Measurements from ENCODE around the gene DNAH2.

The DNAH2 gene

GRCh38 chr17:7687908-7688807 lies 29.4 kb upstream of the DNAH2 start, which contains the start of gene WRAP53:
TSS of gene WRAP53 (plus strand) at chr17:7688477. CDS start at chr17:7688649, 172 bp downstream.
- H3K4me1 ChIP-seq (ENCODE audit: control insufficient read depth, insufficient read depth, low read length) = peaks cover 13% of the 10 kb centered on the region
- peak within 1 kb of the TSS; percentile 93 for H3K4me3 ChIP-seq (ENCODE audit: low read depth, low read length)
- peaks cover 22 to 25% of the 10 kb centered on the region in 2 experiments; a peak in 2 of 3 replicates for H3K36me3 ChIP-seq (ENCODE audit: control insufficient read depth in 2 of 2, insufficient read depth in 1 of 2, low read length in 2 of 2)
- H3K27ac ChIP-seq (ENCODE audit: extremely low read depth, low read depth, low read length) = peak within 1 kb of the TSS; percentile 96
- ChIA-PET CTCF (interaction anchor here (0.6 to 9.3 kb wide), 57 partner anchors 9 to 1905 kb away, joined by 3 to 207 read pairs (median 5); partner anchors contain the start of genes ATP1B2, CD68, DNAH2 and EFNB3), POLR2A (interaction anchor here (0.6 to 6.2 kb wide), 57 partner anchors 11 to 642 kb away, joined by 3 to 215 read pairs (median 7); partner anchors contain the start of genes ATP1B2, CD68, CNTROB and DNAH2)
- no peaks in the 10 kb centered on the region for H3K9me3 ChIP-seq (ENCODE audit: control insufficient read depth, insufficient read depth, low read depth, low read length)
- TF ChIP-seq ZNF677 (tag by site-specific recombination; IDR thresholded peaks at IDR 0.05) (0 out of 2 replicates have a peak, but pooled peaks have one; percentile 13), KLF8 (tag by site-specific recombination; IDR thresholded peaks at IDR 0.05) (peak; percentile 63; the same call in 1 of the 2 replicates), ZNF610 (tag by site-specific recombination; IDR thresholded peaks at IDR 0.05; ENCODE audit: borderline replicate concordance) (no peak), ZNF580 (tag by site-specific recombination; IDR thresholded peaks at IDR 0.05) (peak; percentile 94), ZNF600 (tag by site-specific recombination; IDR thresholded peaks at IDR 0.05) (peak; percentile 70), ZFP69B (tag by site-specific recombination; IDR thresholded peaks at IDR 0.05) (0 out of 2 replicates have a peak, but pooled peaks have one; percentile 17), ZFHX2 (tag by site-specific recombination; conservative IDR thresholded peaks at IDR 0.05) (peak; percentile 63), ZNF335 (tag by site-specific recombination; conservative IDR thresholded peaks at IDR 0.05) (peak; percentile 92), ZNF2 (tag by site-specific recombination; IDR thresholded peaks at IDR 0.05) (peak; percentile 82), ZEB2 (tag by site-specific recombination; IDR thresholded peaks at IDR 0.05) (peak; percentile 89), OVOL3 (tag by site-specific recombination; IDR thresholded peaks at IDR 0.05) (0 out of 2 replicates have a peak, but pooled peaks have one; percentile 21), KLF16 (tag by site-specific recombination; IDR thresholded peaks at IDR 0.05) (peak; percentile 48; the same call in 1 of the 2 replicates), ZNF660 (tag by site-specific recombination; IDR thresholded peaks at IDR 0.05) (peak; percentile 70), ZNF621 (tag by site-specific recombination; IDR thresholded peaks at IDR 0.05) (no peak), MZF1 (tag by site-specific recombination; IDR thresholded peaks at IDR 0.05; ENCODE audit: borderline replicate concordance) (no peak), ZNF248 (tag by site-specific recombination; IDR thresholded peaks at IDR 0.05) (no peak), ZSCAN30 (tag by site-specific recombination; IDR thresholded peaks at IDR 0.05) (no peak; the same call in 1 of the 2 replicates), SP2 (tag by site-specific recombination; IDR thresholded peaks at IDR 0.05) (peak; percentile 75), ZNF549 (tag by site-specific recombination; IDR thresholded peaks at IDR 0.05) (no peak), ZNF341 (tag by site-specific recombination; IDR thresholded peaks at IDR 0.05; ENCODE audit: low read depth) (peak; percentile 88), ZBTB44 (tag by site-specific recombination; IDR thresholded peaks at IDR 0.05) (peak; percentile 67; the same call in 1 of the 2 replicates), BCL11B (tag by site-specific recombination; IDR thresholded peaks at IDR 0.05; ENCODE audit: low read depth) (0 out of 2 replicates have a peak, but pooled peaks have one; percentile 50), ZNF629 (tag by site-specific recombination; IDR thresholded peaks at IDR 0.05) (peak; percentile 44), ZNF701 (tag by site-specific recombination; IDR thresholded peaks at IDR 0.05) (no peak), BCL11A (tag by site-specific recombination; IDR thresholded peaks at IDR 0.05; ENCODE audit: low read depth) (0 out of 2 replicates have a peak, but pooled peaks have one; percentile 19), ZNF140 (tag by site-specific recombination; IDR thresholded peaks at IDR 0.05) (peak; percentile 24; the same call in 1 of the 2 replicates)
- TF ChIP-seq, protein P1, sequence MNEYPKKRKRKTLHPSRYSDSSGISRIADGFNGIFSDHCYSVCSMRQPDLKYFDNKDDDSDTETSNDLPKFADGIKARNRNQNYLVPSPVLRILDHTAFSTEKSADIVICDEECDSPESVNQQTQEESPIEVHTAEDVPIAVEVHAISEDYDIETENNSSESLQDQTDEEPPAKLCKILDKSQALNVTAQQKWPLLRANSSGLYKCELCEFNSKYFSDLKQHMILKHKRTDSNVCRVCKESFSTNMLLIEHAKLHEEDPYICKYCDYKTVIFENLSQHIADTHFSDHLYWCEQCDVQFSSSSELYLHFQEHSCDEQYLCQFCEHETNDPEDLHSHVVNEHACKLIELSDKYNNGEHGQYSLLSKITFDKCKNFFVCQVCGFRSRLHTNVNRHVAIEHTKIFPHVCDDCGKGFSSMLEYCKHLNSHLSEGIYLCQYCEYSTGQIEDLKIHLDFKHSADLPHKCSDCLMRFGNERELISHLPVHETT (tag by site-specific recombination; IDR thresholded peaks at IDR 0.05) = peak; percentile 31; the same call in 1 of the 2 replicates
- TF ChIP-seq, protein P2, sequence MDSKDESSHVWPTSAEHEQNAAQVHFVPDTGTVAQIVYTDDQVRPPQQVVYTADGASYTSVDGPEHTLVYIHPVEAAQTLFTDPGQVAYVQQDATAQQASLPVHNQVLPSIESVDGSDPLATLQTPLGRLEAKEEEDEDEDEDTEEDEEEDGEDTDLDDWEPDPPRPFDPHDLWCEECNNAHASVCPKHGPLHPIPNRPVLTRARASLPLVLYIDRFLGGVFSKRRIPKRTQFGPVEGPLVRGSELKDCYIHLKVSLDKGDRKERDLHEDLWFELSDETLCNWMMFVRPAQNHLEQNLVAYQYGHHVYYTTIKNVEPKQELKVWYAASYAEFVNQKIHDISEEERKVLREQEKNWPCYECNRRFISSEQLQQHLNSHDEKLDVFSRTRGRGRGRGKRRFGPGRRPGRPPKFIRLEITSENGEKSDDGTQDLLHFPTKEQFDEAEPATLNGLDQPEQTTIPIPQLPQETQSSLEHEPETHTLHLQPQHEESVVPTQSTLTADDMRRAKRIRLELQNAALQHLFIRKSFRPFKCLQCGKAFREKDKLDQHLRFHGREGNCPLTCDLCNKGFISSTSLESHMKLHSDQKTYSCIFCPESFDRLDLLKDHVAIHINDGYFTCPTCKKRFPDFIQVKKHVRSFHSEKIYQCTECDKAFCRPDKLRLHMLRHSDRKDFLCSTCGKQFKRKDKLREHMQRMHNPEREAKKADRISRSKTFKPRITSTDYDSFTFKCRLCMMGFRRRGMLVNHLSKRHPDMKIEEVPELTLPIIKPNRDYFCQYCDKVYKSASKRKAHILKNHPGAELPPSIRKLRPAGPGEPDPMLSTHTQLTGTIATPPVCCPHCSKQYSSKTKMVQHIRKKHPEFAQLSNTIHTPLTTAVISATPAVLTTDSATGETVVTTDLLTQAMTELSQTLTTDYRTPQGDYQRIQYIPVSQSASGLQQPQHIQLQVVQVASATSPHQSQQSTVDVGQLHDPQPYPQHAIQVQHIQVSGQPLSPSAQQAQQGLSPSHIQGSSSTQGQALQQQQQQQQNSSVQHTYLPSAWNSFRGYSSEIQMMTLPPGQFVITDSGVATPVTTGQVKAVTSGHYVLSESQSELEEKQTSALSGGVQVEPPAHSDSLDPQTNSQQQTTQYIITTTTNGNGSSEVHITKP (tag by site-specific recombination; IDR thresholded peaks at IDR 0.05) = peak; percentile 56
- TF ChIP-seq, protein P3, sequence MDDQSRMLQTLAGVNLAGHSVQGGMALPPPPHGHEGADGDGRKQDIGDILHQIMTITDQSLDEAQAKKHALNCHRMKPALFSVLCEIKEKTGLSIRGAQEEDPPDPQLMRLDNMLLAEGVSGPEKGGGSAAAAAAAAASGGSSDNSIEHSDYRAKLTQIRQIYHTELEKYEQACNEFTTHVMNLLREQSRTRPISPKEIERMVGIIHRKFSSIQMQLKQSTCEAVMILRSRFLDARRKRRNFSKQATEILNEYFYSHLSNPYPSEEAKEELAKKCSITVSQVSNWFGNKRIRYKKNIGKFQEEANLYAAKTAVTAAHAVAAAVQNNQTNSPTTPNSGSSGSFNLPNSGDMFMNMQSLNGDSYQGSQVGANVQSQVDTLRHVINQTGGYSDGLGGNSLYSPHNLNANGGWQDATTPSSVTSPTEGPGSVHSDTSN (CRISPR knock-in tag; IDR thresholded peaks at IDR 0.05) = no peak

Data from HEK293 (cell line).